GM21360 (cell line): ENCODE results near the gene CCDC88C.
"Not testable (repeated sequence)": the region's sequence is repeated elsewhere in the genome, so short reads cannot be mapped to it uniquely, and the experiment has no call there.

ENCODE experiments used
- ATAC-seq: cut with Tn5 transposase; IDR thresholded peaks from one replicate; pipeline ENCODE4 v1.9.1; 2021; ENCODE audit warnings: mild to moderate bottlenecking, moderate library complexity; ENCODE audit not compliant: unreplicated experiment

Gene CCDC88C

GRCh38 chr14:91418387-91419043, 895 bp upstream of the CCDC88C start:
- ATAC-seq, result no peak

- ATAC-seq, result peak; percentile 25
Measured at GRCh38 chr14:91417983-91418386, 365 bp upstream of the CCDC88C start.

DNA sequence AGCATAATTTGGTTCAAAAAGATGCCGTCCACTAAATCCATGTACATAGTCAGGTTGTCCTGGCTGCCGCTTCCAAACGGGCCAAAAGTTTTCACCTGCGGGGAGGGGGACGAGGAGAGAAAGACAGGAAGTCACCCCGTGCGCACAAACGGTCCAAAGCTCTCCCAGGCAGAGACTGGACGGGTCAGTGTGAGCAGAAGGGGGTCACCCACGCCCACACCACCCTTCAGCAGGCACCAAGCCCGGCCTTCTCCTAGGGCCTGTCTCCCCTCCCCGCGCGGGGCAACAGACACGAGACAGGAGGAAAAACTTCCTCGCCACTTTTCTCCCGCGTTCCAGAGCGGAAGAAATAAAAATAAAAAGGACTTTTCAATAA, 888 bp downstream of the CCDC88C start:
- ATAC-seq, result no peak

- ATAC-seq, result peak; percentile 45
Measured at GRCh38 chr14:91415794-91416743, 1.6 kb downstream of the CCDC88C start.

- no peak for ATAC-seq
Measured at GRCh38 chr14:91414475-91414833, 3.2 kb downstream of the CCDC88C start.

DNA sequence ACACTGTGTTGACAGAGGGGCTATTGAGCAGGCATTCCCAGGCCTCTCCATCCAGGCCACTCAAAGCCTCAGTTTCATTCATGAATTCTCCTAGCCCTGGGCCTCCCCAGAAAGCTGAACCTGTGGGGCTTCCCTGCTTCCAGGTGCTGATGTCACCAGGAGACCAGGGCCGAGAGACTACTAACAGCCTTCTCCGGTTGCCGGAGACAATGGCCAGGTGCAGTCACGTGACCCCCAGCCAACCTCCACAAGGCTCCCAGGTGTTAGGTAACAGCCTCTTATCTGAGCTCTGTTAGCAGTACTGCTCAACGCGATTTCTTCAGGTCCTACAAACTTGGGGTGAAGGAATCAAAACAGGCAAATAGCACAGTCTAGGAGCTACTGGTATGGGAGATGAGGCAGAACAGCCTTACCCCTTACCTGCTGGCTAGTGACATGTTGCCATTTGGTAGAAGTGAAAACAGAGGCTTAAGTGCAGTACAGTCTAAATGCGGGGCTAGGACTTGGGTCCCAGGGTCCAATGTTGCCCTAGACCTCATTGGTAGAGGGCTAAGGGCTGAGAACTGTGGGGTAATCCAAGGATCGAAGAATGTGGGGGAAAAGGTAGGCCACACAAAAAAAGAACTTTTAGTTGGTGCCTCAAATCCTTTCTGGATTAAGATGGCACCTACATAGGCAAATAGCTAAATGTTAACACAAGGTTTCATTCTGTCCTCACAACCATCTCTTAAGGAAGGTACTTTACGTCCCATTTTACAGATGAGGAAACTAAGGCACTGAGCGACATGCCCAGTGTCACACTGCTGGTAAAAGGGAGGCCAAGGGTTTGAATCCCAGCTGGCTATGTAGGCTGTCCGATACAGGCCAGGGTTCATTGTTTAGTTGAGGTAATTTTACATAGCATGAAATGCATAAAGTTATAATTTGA, 3.8 kb downstream of the CCDC88C start:
- no peak for ATAC-seq

GRCh38 chr14:91412939-91413338, 4.7 kb downstream of the CCDC88C start:
- ATAC-seq, result no peak

DNA sequence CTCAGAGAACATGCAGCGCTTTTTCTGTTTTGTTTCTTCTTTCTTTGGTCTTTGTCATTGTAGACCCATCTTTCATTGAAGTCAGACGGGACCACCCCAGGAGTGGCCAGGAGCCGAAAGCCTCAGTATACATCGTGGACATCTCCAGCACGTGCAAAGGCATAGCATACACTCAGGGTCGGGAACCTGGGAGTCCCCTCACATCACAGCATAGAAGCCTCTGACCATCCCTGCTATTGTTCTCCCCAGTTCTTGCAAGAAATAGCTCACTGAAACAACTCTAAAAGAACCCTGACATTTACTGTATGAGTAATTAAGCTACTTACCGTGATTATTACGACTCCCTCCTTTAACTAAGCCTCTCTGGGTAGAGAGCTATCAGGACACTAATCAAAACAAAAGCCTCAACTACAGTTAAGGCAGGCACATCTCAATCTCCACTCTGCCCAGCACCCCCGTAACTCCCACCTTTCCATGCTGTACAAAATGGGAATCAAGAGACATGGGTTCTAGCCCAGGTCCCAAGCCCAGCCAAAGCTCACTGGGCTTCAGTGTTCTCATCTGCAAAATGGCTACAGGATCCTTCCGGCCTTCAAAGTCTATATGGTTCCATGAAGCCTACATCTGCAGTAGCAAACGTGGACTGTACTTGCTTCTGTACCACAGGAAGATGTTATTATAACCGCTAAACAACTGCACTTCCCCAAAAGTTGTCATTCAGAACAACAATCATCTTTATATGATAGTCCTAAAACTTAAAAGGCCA, 6.7 kb downstream of the CCDC88C start:
- ATAC-seq, result no peak

GRCh38 chr14:91409928-91410718, 7.5 kb downstream of the CCDC88C start:
- ATAC-seq, result no peak

DNA sequence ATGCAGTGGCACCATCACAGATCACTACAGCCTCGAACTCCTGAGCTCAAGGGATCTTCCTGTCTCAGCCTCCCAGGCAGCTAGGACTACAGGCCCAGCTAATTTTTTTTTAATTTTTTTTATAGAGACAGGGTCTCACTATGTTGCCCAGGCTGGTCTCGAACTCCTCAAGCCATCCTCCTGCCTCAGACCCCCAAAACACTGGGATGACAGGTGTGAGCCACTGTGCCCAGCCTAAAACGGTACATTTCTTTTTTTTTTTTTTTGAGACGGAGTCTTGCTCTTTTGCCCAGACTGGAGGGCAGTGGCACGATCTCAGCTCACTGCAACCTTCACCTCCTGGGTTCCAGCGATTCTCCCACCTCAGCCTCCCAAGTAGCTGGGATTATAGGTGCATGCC, 8.4 kb downstream of the CCDC88C start:
- ATAC-seq, result not testable (repeated sequence)

DNA sequence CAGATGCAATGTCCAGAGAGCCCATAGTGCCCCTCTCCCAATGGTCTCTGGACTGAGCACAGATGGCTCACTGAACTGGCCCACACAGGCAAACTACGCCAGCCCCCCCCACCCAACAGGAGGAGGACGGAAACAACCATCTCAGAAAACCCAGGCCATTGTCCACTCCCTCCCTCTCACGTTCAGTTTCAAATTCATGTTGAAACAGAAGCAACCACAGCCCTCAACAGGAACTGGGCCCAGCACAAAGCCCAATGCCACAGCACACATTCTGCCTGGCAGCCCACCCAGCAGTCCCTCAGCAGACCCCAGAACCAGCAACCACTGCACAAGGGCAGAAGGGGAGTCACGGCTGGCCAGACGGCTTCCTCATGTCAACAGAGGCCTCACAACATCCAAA, 10.6 kb downstream of the CCDC88C start:
- ATAC-seq, result no peak

DNA sequence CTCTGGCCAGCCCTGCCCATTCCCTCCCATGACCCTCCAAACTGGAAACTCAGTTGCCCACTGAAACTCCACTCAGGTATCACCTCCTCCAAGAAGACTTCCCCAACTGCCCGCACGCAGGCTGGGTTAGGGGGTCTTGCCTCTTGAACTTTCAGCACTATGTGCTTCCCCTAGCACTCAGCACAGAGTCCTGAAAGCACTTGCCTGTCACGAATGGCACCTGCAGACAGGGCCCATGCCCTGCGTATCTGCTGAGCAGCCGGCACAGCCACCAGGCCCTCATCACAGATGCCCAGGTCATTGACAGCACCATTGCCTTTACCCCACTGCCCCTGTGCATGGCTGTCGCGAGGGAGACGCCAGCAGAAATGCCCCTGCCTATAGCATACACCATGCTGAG, 11.2 kb downstream of the CCDC88C start:
- ATAC-seq, result no peak

DNA sequence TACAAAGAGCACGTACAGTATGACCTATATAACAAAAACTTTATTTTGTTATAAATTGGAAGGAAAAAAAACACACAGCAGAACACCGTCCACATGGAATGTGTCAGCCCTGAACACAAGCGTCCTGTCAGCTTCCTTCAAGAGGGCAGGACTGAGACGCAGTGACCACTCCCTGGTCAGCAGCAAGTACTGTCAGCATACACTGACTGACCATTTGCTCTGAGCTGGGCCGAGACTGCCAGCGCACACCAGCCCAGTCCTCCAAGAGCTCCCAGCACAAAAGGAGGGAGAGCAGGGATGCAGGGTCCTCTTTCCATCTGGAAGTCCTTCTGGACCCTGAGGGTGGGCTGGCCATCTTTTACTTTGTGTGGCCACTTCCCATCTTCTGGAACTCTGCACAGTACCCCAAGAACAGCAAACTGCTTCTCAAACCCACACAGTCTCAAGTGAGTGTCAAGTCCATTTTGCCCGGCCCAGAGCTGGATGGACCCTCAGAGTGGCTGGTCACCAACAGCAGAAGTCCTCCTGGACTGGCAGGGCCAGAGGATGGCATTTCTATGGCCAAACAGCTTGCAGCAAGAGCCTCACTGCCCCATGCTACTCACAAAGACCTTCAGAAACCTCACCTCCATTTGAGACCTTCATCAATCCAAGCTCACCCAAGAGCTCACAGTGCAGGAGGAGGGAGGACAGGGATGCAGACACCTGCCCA, 11.7 kb downstream of the CCDC88C start:
- ATAC-seq, result no peak

DNA sequence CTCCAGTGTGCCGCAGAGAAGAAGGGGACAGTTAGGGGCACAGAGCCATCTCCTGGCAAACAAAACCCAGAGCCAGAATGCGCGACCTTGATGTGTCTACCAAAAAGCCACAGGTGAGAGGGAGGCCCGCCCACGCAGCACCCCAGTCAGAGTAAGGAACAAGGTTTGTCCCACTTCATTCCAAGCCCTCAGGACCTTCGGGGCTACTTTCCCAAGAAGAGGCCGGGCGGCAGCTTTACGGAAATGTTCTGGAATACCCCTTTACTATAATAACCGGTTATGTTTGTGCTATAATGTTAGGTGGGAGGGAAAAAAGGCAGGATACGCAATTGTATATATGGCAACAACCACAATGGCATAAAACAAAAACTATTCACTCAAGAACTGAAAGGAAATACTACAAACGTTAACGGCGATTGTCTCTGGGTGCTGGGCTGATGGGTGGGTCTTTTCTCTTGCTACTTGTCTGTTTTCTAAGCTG, 12.3 kb downstream of the CCDC88C start:
- ATAC-seq, result no peak

DNA sequence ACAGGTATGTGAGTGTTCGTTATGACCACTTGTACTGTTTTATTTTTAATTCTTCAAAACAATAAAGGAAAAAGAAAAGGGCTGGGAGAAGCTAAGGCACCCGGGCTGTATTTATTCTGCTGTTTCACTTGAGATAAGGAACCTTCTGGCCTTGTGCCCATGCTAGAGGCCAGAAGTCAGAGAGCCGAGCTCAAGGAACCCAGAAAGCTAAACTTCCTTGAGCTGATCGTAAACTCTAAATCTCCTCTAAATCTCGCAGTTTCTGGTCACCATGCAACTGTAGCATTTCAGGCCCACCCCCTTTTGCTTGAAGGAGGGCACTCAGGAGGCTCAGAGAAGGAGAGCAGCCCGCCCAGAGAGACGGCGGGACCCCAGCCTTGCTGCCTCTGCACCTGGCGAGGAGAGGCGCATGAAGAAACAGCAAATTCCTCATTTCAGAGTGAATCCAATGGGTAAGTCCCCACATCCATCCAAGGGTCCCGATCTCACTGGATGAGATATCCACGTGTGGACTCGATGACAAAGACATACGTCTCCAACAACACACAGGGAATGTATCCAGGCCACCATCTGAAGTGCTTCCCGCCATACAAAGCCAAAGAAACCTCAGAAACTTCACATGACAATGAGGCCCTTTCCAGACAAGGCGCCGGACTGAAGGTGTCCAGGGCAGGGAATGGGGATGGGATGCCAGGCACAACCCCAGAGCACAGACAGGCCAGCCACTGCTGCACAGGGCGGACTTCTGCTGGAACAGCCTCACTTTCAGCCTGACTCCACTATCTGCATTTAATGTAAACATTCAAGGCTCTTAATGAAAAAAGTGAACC, 14.6 kb downstream of the CCDC88C start:
- no peak for ATAC-seq

GRCh38 chr14:91402348-91402747, 15.3 kb downstream of the CCDC88C start:
- no peak for ATAC-seq

- no peak for ATAC-seq
Measured at GRCh38 chr14:91401751-91402150, 15.9 kb downstream of the CCDC88C start.

DNA sequence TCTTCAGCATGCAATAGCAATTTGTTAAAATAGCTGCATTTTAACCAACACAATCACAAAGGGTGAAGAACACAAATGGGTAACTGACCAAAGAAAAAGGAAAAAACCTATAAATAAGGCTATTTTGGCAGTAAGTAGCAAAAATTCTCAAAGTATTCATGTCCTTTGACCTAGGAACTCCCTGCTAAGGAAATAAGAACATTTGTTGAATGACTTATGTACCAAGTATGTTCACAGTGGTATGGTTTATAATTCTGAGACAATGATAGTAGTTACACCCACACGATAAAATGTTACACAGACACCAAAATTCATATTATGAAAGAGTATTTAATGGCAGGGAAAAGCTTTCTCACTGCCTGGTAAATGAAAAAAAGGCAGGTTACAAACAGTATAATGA, 16.9 kb downstream of the CCDC88C start:
- no peak for ATAC-seq
